GM20000 (cell line): Measurements from ENCODE around the gene CCDC57.

Experiments
- DNase-seq: peaks from one replicate; pipeline ENCODE4 v3.0.0; 2012; ENCODE audit warnings: low spot score
- CTCF ChIP-seq: IDR thresholded peaks from 2 replicates; pipeline ENCODE4 v1.5.1; 2012; ENCODE audit warnings: mild to moderate bottlenecking, control low read depth; ENCODE audit errors: extremely low read depth, missing control alignments

Gene CCDC57

GRCh38 chr17:82097919-82098168, 114.8 kb downstream of the CCDC57 start:
- no peak for TF ChIP-seq CTCF
- no peak for DNase-seq

- no peak for TF ChIP-seq CTCF
- peak; percentile 76 for DNase-seq
Measured at GRCh38 chr17:82097184-82097918, 115.3 kb downstream of the CCDC57 start.

GRCh38 chr17:82096709-82097183, 115.9 kb downstream of the CCDC57 start:
- no peak for TF ChIP-seq CTCF
- peak; percentile 37 for DNase-seq

GRCh38 chr17:82095777-82096708, 116.6 kb downstream of the CCDC57 start:
- DNase-seq, result no peak
- TF ChIP-seq CTCF, result no peak

DNA sequence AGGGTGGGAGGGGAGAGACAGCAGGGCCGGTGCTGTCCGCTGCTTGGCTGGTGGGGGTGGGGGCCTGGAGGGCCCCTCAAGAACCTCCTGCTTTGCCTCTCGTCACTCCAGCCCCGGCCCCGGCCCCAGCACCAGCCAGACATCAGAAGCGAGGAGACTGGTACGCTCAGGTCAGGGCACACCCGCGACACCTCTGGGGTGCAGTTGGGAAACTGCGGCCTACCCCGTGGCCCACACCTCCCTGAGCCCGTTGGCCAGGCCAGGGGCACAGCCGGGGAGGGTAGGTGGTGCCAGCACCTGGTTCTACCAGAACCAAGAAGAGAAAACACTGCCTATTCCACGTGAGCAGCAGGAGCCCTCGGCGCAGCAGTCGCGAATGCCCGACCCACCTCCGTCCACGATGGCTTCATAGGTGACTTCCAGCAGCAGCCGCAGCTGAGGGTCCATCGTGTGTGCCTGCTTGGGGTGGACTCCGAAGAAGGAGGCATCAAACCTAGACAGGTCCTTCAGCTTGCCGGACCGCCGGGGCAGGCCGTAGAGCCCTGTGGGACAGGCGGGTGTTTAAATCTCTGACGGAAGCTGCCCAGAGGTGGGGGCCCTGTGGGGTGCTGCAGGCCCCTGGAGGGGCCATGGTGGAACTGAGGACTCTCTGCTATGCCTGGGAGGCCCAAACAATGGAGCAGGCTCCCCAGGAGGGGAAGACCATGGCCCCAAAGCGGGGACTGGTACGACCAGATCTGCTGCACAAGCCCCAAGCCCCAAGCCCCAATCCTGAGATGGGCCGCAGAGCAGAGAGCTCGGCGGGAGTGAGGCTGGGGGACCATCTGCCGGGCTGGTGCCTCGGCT, 117.5 kb downstream of the CCDC57 start:
- no peak for TF ChIP-seq CTCF
- no peak for DNase-seq

DNA sequence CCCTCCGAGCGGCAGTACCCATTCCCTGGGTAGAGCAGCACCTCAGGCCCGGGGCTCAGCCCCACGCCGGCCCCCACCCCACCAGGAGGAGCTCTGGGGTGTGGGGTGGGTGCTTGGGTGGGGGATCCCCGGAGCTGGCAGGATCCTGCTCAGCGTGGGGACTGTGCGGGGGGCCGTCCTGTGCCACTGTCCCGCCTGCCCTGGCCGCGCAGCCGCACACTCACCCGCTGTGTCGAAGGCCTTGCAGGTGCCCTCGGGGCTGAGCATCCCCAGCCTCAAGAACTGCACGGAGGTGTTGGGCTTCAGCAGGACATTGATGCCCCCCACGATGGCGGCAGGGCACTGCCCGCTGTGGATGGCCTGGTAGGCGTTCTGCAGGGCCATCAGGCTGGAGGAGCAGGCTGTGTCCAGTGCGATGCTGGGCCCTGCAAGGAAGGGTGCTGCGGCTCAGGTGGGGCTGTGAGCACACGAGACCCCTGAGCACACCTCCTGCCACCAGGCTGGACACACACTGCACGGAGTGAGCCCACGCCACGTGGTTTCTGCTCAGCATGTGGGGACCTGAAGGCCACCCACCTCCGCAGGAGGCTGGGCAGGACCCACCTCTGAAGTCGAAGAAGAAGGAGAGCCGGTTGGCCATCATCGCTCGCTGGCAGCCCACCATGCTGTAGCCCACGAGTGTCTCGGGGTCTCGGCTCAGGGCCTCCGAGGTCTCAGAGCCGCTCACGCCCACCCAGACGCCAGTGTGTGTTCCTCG, 119.5 kb downstream of the CCDC57 start:
- DNase-seq, result no peak
- no peak for TF ChIP-seq CTCF
